ENCODE data around the gene ANXA9.
A peak's percentile ranks its signal among the peaks of the same experiment; 100 is the strongest.

Gene ANXA9

GRCh38 chr1:150973836-150974579 is 8.1 kb upstream of the ANXA9 start:
- no peak for TF ChIP-seq CTCF (IDR thresholded peaks at IDR 0.05; ENCODE audit: control insufficient read depth, insufficient read depth, low read depth, low read length, missing control alignments)
- DNase-seq (ENCODE audit: low read depth), result no peak
- peak overlapping the region; percentile 90 for H3K4me3 ChIP-seq (ENCODE audit: control insufficient read depth, low read depth, low read length)

DNA sequence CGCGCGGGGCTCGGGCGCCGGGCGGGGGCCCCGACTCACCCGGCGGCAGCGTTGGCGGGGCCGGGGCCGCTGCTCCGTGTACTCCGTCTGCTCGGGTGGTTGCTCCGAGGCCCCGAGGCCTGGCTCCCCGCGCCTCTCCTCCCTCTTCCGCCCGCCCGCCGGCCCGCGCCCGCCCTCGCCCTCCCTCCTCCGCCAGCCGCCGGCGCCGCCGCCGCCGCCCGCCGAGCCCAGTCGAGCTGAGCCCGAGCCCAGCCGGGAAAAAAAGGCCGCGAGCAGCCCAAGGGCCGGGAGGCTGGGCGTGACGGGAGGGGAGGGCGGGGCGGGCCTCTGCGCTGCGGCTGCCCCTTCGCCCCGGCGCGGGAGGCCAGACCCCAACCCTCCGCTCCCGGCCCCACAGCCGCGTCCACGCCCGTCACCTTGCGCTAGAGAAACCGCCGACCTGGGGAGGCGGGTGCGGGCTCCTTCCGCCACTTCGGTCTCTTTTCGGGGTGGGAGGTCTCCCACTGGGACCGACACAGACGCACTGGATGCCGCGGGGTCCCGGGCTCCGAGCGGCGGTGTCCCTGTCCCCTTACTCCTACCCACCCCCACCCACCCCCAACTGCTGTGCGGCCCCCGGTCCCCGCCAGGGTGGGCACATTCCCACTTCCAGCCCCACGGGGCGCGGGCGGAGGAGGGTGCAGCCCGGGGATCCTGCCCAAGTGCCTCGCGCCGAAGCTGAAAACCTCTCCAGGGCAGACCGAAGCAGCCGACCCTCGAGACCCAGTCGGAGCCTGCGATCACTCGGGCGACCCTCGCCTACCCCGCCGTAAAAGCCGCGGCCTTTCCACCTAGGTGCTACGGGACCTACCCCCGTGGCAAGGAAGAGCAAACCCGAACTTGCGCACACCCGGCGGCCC is 7.3 kb upstream of the ANXA9 start, which contains the start of gene CERS2:
Gene CERS2 (minus strand): TSS at position 256 of the 899 bp plus-strand sequence. CDS start 5,745 bp downstream, outside the sequence.
- DNase-seq (ENCODE audit: low read depth), result peak; percentile 7
- no peak for TF ChIP-seq CTCF (IDR thresholded peaks at IDR 0.05; ENCODE audit: control insufficient read depth, insufficient read depth, low read depth, low read length, missing control alignments)
- peak within 1 kb of the TSS; percentile 90 for H3K4me3 ChIP-seq (ENCODE audit: control insufficient read depth, low read depth, low read length)

GRCh38 chr1:150976401-150976821 is 5.7 kb upstream of the ANXA9 start:
- TF ChIP-seq CTCF (IDR thresholded peaks at IDR 0.05; ENCODE audit: control insufficient read depth, insufficient read depth, low read depth, low read length, missing control alignments), result no peak
- no peak for DNase-seq (ENCODE audit: low read depth)
- H3K4me3 ChIP-seq (ENCODE audit: control insufficient read depth, low read depth, low read length), result no peak overlapping the region

- no peak overlapping the region for H3K4me3 ChIP-seq (ENCODE audit: control insufficient read depth, low read depth, low read length)
- no peak for DNase-seq (ENCODE audit: low read depth)
- TF ChIP-seq CTCF (IDR thresholded peaks at IDR 0.05; ENCODE audit: control insufficient read depth, insufficient read depth, low read depth, low read length, missing control alignments), result no peak
Measured at GRCh38 chr1:150976879-150977694, 5.0 kb upstream of the ANXA9 start.

DNA sequence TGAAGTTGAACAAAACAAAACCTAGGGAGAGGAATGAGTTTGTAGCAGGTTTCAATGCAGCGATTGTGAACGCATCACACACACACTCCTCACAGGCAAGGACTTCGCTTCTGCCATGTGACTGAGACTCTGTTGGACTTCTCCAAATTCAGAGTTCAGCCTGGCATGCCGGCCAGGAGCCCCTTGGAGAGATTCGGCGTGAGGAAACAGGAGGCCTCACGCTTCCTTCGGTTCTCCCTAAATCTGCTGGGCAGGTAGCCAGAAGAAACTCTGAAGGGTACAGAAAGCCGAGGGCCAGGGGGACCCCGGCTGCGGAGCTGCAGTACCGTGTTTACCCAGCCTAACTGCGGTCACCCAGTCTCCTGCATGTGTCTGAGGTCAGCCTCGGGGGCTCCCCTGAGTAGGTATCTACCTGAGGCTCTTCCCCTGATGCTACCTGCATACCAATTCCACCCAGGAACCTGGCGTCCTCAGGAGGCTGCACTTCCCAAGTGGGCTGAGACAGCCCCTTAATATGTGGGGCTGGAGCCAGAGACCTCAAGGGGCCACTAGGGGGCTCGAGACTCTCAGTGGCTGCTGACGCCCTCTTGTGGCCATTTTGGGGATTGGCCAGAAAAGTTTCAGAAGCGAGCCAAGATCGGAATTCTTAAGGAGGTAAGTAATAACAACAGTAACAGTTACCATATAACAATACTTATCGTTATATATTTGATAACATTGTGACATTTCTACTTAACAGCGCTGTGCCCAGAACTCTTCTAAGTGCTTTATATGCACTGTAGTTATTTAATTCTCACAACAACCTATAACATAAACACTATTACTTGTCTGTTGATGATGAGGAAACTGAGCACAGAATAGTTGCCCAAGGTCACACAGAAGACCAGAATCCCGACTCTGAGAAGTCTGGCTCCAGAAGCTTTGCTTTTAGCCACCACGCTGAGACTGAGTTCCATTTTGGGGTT is 2.7 kb upstream of the ANXA9 start:
- H3K4me3 ChIP-seq (ENCODE audit: control insufficient read depth, low read depth, low read length), result no peak overlapping the region
- peak; percentile 100 for TF ChIP-seq CTCF (IDR thresholded peaks at IDR 0.05; ENCODE audit: control insufficient read depth, insufficient read depth, low read depth, low read length, missing control alignments)
- DNase-seq (ENCODE audit: low read depth), result peak; percentile 53
